Esophagus muscularis mucosa (tissue), 4 donors: ENCODE results near the gene GSN. TPM values are rescaled to one million over a fixed set of nuclear protein-coding genes. Genes with fewer than 3 reads are reported as not detected.
A peak's percentile ranks its signal among the peaks of the same experiment; 100 is the strongest.

Source experiments
- DNase-seq: peaks from one replicate; pipeline ENCODE4 v3.0.0-alpha.2; 2017; ENCODE audit errors: extremely low spot score
- H3K27ac ChIP-seq, 4 donors: fragments of 200-600 bp; sonication (generic); replicated peaks in 1 of 4; 1 replicate in 3 of 4; 2 replicates in 1 of 4; pipeline ENCODE4 v1.5.1; 2016 to 2019; ENCODE audit warnings: mild to moderate bottlenecking in 1 of 4
- H3K27me3 ChIP-seq, 4 donors: fragments of 200-600 bp; sonication (generic); one replicate each; pipeline versions ENCODE4 v1.5.1 to v1.6.0; 2016 to 2019
- H3K36me3 ChIP-seq, 4 donors: fragments of 200-600 bp; sonication (generic); one replicate each; pipeline ENCODE4 v1.5.1; 2016 to 2019
- H3K4me1 ChIP-seq, 4 donors: fragments of 200-600 bp; sonication (generic); one replicate each; pipeline ENCODE4 v1.5.1; 2016 to 2019
- H3K4me3 ChIP-seq, 4 donors: fragments of 200-600 bp; sonication (generic); 1 replicate in 2 of 4; 2 replicates in 2 of 4; pipeline ENCODE4 v1.5.1; 2016 to 2019; ENCODE audit warnings: mild to moderate bottlenecking in 4 of 4, moderate library complexity in 1 of 4
- H3K9me3 ChIP-seq, 4 donors: fragments of 200-600 bp; sonication (generic); 1 replicate in 3 of 4; 2 replicates in 1 of 4; pipeline ENCODE4 v1.5.1; 2016 to 2019
- CTCF ChIP-seq, 3 experiments: fragments of 200-600 bp in 2 of 3; fragments of 450-650 bp in 1 of 3; sonication (generic) in 2 of 3; IDR thresholded peaks; one replicate each; pipeline ENCODE4 v1.5.1; 2017 to 2019; ENCODE audit warnings: antibody characterized with exemption in 3 of 3, mild to moderate bottlenecking in 2 of 3, moderate library complexity in 1 of 3
- EP300 ChIP-seq: sonication (generic); formaldehyde crosslinking; IDR thresholded peaks from one replicate; pipeline ENCODE4 v1.6.1; 2017; ENCODE audit warnings: antibody characterized with exemption
- POLR2A ChIP-seq: fragments of 450-650 bp; IDR thresholded peaks from one replicate; pipeline ENCODE4 v1.6.1; 2017; ENCODE audit warnings: antibody characterized with exemption, moderate library complexity, mild to moderate bottlenecking, low read depth
- POLR2AphosphoS5 ChIP-seq, 2 donors: sonication (generic); formaldehyde crosslinking; IDR thresholded peaks; one replicate each; pipeline ENCODE4 v1.6.1; 2017; ENCODE audit warnings: antibody characterized with exemption in 2 of 2
- WGBS: methylation state at CpG from one replicate; pipeline ENCODE4 v1.1.5; 2018; 5-methylcytosine and 5-hydroxymethylcytosine counted together
- intact Hi-C: fragments of 100-400 bp; cut with DNase I; formaldehyde crosslinking; loops from one replicate; pipeline ENCODE4 v1.15.1; 2023
- total RNA-seq, 4 donors: library from RNA; depleted of rRNA; stranded (reverse); fragments of >200 nt; gene quantifications; one replicate each; pipeline versions ENCODE4 v1.1.0 to v1.2.1, GENCODE V29; 2016

The GSN gene
- total RNA-seq, 4 donors from 2014 or later: 2,509 to 3,811 (median 3,170) TPM

- DNase-seq: no peak
- TF ChIP-seq POLR2AphosphoS5 (IDR thresholded peaks at IDR 0.05) (no peak), POLR2A (no peak), EP300 (no peak), CTCF (IDR thresholded peaks at IDR 0.05) (no peak)
- Histone ChIP-seq H3K27me3 (no peaks in the 10 kb centered on the region), H3K27ac (peak overlapping the region; percentile 87 to 99 (median 92)), H3K36me3 (peaks cover 69 to 100% (median 93%) of the 10 kb centered on the region in 4 donors), H3K9me3 (no peaks in the 10 kb centered on the region), H3K4me3 (no peak overlapping the region), H3K4me1 (peaks cover 78 to 100% (median 96%) of the 10 kb centered on the region in 4 donors)
- intact Hi-C loops: loop anchor here (2.0 kb wide), 1 partner anchor 40 kb away; no protein-coding TSS in a partner anchor
- 81% methylated on average over 18 of the region's 19 CpGs for WGBS
Observed at GRCh38 chr9:121318631-121319382, 50.8 kb downstream of the GSN start.

- H3K36me3 ChIP-seq: peaks cover 69 to 100% (median 93%) of the 10 kb centered on the region in 4 donors
Observed at GRCh38 chr9:121319383-121319780, 51.4 kb downstream of the GSN start.

GRCh38 chr9:121321016-121321503 lies 53.1 kb downstream of the GSN start:
- 81% methylated on average over 6 of the region's 10 CpGs for WGBS
- TF ChIP-seq EP300 (no peak), POLR2AphosphoS5 (IDR thresholded peaks at IDR 0.05) (no peak), CTCF (IDR thresholded peaks at IDR 0.05) (no peak), POLR2A (no peak)
- intact Hi-C loops: loop anchor here (2.0 kb wide), 1 partner anchor 54 kb away; no protein-coding TSS in a partner anchor
- Histone ChIP-seq H3K27ac (peak overlapping the region; percentile 87 to 99 (median 92)), H3K36me3 (peaks cover 69 to 97% (median 93%) of the 10 kb centered on the region in 4 donors), H3K4me3 (no peak overlapping the region), H3K9me3 (no peaks in the 10 kb centered on the region), H3K27me3 (no peaks in the 10 kb centered on the region), H3K4me1 (peaks cover 91 to 100% (median 98%) of the 10 kb centered on the region in 4 donors)
- no peak for DNase-seq

More at GRCh38 chr9:121319383-121319780, 51.4 kb downstream of the GSN start:
- intact Hi-C loops: loop anchor here (2.0 kb wide), 1 partner anchor 41 kb away; no protein-coding TSS in a partner anchor
- H3K4me1 ChIP-seq: peaks cover 84 to 100% (median 97%) of the 10 kb centered on the region in 4 donors
- no peak overlapping the region for H3K4me3 ChIP-seq
- TF ChIP-seq EP300: no peak
- TF ChIP-seq CTCF (IDR thresholded peaks at IDR 0.05): no peak
- TF ChIP-seq POLR2AphosphoS5 (IDR thresholded peaks at IDR 0.05): no peak
- TF ChIP-seq POLR2A: no peak
- no peak for DNase-seq
- H3K9me3 ChIP-seq: no peaks in the 10 kb centered on the region
- H3K27me3 ChIP-seq: no peaks in the 10 kb centered on the region
- peak overlapping the region; percentile 87 to 99 (median 92) for H3K27ac ChIP-seq
- WGBS: 79% methylated on average over 5 of the region's 5 CpGs

- no peaks in the 10 kb centered on the region for H3K27me3 ChIP-seq
- H3K9me3 ChIP-seq: no peaks in the 10 kb centered on the region
- peak overlapping the region; percentile 87 to 99 (median 92) for H3K27ac ChIP-seq
- peaks cover 93 to 100% (median 98%) of the 10 kb centered on the region in 4 donors for H3K4me1 ChIP-seq
- TF ChIP-seq CTCF (IDR thresholded peaks at IDR 0.05) (no peak), EP300 (peak; percentile 78), POLR2A (no peak), POLR2AphosphoS5 (IDR thresholded peaks at IDR 0.05) (peak in 1 of 2 donors; percentile 46)
- H3K4me3 ChIP-seq: no peak overlapping the region
- intact Hi-C loops: no loop called here
- H3K36me3 ChIP-seq: peaks cover 65 to 97% (median 94%) of the 10 kb centered on the region in 4 donors
- 31% methylated on average over 5 of the region's 5 CpGs for WGBS
- no peak for DNase-seq
Observed at GRCh38 chr9:121322037-121322736, 54.2 kb downstream of the GSN start.
